Measurements from ENCODE around the gene RASSF10.
A peak's percentile ranks its signal among the peaks of the same experiment; 100 is the strongest.
"Not testable (repeated sequence)": the region's sequence is repeated elsewhere in the genome, so short reads cannot be mapped to it uniquely, and the experiment has no call there.

RASSF10 gene

GRCh38 chr11:13029872-13030271, 20.8 kb downstream of the RASSF10 start:
- no peak for DNase-seq

- no peak for DNase-seq
Measured at GRCh38 chr11:13030857-13031256, 21.7 kb downstream of the RASSF10 start.

DNA sequence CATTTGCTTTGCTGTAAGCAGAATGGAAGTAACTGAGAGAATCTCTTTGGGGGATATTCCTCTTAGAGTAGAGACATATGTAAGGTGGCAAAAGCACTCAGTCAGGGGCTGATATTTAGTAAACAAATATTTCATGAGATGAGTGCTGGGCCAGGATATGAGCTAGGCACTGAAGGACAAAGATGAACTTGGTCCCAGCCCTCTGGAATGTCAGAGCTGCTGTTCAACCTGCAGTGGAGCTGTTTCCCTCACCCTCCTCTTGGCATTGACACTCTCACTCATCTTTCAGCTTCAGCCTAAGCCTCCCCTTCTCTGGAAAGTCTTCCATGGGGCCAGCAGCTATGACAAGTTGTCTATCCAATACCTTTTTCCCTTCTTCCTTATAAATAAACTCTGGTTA, 22.2 kb downstream of the RASSF10 start:
- no peak for DNase-seq

GRCh38 chr11:13033760-13034533, 24.8 kb downstream of the RASSF10 start:
- DNase-seq = no peak

- DNase-seq = no peak
Measured at GRCh38 chr11:13035711-13036110, 26.6 kb downstream of the RASSF10 start.

DNA sequence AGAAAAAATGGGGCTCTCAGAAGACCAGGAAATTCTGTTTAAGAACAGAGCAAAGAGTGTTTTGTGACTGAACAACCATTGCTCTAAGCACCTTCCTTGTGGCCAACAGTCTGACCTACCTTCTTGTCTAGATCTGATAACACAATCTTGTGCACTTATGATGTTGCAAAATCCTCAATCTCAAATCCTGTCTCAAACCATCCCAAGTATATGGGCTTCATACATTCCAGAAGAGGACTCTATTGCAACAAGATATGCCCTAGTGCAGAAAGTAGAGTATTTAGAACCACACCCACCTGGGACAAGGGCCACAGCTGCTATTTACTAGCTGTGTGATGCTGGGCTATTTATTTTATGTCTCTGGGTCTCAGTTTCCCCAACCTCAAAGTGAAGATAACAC, 27.1 kb downstream of the RASSF10 start:
- no peak for DNase-seq

- no peak for DNase-seq
Measured at GRCh38 chr11:13038366-13038765, 29.2 kb downstream of the RASSF10 start.

GRCh38 chr11:13039126-13039525, 30.0 kb downstream of the RASSF10 start:
- DNase-seq = no peak

- DNase-seq = no peak
Measured at GRCh38 chr11:13040969-13041561, 31.9 kb downstream of the RASSF10 start.

- DNase-seq = no peak
Measured at GRCh38 chr11:13042873-13043342, 33.8 kb downstream of the RASSF10 start.

DNA sequence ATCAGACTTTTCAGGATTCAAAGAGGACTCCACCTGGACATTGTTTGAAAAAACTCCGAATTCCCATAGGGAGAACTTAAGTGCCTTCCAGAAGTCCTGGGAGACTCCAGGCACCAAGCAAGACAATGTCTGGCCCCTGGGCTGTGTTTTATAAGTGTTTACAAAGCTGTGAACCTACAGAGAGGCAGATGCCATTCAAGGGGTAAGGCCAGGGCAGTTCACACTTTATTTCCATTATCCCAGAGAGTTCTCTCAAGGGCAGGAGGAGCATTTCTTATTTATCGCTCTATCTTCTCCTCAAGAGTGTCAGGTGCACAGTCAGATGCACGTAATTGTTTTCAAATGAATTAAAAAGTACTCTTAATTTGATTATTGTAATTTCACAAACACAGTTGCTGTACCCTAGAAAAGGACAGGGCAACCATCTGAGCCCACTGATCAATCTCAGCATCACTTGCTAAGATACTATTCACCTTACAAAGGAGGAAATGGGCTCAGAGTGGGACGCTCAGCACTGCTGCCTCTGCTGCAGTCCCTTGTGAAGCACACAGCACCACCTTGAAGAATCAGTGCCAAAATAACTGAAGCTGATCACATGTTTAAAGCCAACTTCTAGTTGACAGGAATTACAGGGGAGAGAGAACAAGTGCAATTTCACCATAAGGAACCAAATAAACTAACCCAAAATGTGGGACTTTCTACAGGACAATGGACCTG, 35.0 kb downstream of the RASSF10 start:
- DNase-seq = no peak

DNA sequence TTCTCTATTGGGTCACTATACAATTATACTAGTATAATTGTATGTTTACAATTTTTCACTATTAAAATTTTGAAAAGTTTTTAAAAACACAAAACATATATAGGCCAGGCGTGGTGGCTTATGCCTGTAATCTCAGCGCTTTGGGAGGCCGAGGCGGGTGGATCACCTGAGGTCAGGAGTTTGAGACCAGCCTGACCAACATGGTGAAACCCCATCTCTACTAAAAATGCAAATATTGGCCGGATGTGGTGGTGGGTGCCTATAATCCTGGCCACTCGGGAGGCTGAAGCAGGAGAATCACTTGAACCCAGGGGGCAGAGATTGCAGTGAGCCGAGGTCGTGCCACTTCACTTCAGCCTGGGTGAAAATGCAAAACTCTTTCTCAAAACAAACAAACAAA, 36.0 kb downstream of the RASSF10 start:
- not testable (repeated sequence) for DNase-seq

- no peak for DNase-seq
Measured at GRCh38 chr11:13045734-13046133, 36.6 kb downstream of the RASSF10 start.

- no peak for DNase-seq
Measured at GRCh38 chr11:13046637-13047570, 37.8 kb downstream of the RASSF10 start.

GRCh38 chr11:13047884-13048283, 38.8 kb downstream of the RASSF10 start:
- DNase-seq = no peak

DNA sequence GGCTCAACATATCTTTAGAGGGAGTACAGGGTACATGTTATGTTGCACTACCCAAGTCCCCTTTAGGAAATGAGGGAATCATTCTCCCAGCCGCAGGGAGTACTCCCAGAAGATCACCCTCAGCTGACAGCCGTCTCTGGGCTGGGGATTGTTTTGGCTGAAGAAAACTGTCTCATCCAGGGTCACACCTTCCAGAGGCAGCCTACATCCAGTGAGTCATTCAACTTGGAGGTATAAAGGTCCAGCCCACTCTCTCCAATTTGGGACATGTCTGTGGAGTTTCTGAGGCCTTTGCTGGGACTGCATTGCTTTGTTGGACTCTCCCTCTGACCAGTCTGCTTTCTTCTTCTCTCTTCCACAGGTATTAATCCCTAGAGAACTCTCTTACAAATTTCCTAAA, 42.1 kb downstream of the RASSF10 start:
- DNase-seq = no peak

DNA sequence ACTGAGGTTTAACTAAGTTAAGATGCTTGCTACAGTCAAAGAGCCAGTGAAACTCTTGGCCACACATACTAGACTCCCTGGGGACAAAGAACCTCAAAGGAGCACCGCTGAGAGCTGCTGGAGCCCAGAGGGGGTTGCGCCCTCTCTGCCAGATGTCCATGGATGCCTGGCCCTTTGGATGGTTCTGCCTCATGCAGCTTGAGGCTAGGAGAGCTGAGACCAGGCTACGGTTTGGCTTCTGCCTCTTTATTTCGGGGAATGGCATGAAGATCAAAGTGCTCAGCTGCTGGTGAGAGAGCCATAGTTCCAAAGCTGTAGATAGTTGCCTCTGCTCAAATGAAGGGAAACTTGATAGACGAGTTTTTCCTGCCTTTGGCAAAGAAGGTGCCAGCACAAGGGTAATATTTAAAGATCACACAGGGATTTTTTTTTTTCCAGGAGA, 43.0 kb downstream of the RASSF10 start:
- DNase-seq = no peak

- no peak for DNase-seq
Measured at GRCh38 chr11:13053255-13053917, 44.3 kb downstream of the RASSF10 start.

- no peak for DNase-seq
Measured at GRCh38 chr11:13054278-13054677, 45.2 kb downstream of the RASSF10 start.

GRCh38 chr11:13055200-13055599, 46.1 kb downstream of the RASSF10 start:
- DNase-seq = peak; percentile 10

DNA sequence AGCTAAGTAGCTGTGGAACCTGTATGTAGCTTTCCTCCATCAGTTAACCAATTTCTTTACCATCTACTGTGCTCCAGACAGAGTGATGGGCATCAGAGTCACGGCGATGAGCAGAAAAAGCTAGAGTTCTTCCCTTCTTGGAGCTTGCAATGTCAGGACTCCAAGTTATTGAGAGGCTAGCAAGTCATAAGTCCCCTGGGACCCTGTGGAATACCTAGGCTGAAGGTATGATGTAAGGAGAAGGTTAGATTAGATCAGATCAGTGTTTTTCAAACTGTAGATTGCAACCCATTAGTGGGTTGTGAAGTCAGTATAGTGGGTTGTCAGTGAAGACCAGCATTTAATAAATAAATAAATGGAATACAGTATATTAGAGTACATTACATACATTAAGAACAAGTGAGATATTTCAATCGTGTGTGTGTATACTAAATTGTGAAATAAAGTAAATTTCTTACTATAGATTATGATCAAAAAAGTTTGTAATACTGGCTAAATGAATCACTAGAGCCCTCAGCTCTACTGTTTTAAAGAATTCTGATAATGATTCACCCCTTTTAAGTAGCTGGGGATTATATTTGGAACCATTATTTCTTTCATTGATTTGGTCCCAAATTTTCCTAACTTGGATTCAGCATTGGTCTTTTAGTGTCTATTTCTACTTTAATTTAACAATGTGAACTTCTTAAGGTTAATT, 52.3 kb downstream of the RASSF10 start:
- no peak for DNase-seq

Data from CD4-positive, alpha-beta T cell treated with Interleukin-21 for 1 hour (primary cell).